Calu3 (cell line): ENCODE results near the gene CLTA. TPM values are rescaled to one million over a fixed set of nuclear protein-coding genes. Genes with fewer than 3 reads are reported as not detected.

Source experiments
- BruUV-seq: library from RNA; stranded (reverse); fragments of 400-500 nt; replicated peaks from 2 replicates; lab custom pipeline; 2021; lab: Mats Ljungman, UMichigan
- CTCF ChIA-PET: fragments of 300-600 bp; sonication (Branson Sonifier 250); formaldehyde crosslinking; loops from one replicate; lab custom pipeline; 2022; ENCODE audit warnings: antibody characterized with exemption; lab: Charles Lee
- DNase-seq: peaks from one replicate; pipeline ENCODE4 v3.0.0; 2022
- H3K27ac Mint-ChIP-seq: one replicate; pipeline ENCODE4 v1.8.0; 2022; ENCODE audit warnings: mixed read lengths; ENCODE audit not compliant: unreplicated experiment
- H3K27me3 Mint-ChIP-seq: one replicate; pipeline ENCODE4 v1.8.0; 2022; ENCODE audit warnings: mixed read lengths; ENCODE audit not compliant: unreplicated experiment
- H3K36me3 Mint-ChIP-seq: one replicate; pipeline ENCODE4 v1.8.0; 2022; ENCODE audit warnings: mild to moderate bottlenecking, moderate library complexity, mixed read lengths; ENCODE audit not compliant: insufficient read depth, unreplicated experiment
- H3K4me1 Mint-ChIP-seq: one replicate; pipeline ENCODE4 v1.8.0; 2022; ENCODE audit warnings: mild to moderate bottlenecking, low read depth, mixed read lengths; ENCODE audit not compliant: unreplicated experiment
- H3K4me3 Mint-ChIP-seq: one replicate; pipeline ENCODE4 v1.8.0; 2022; ENCODE audit warnings: mild to moderate bottlenecking, low read depth, moderate library complexity, mixed read lengths; ENCODE audit not compliant: unreplicated experiment
- H3K9me3 Mint-ChIP-seq: one replicate; pipeline ENCODE4 v1.8.0; 2022; ENCODE audit warnings: low read depth, mixed read lengths; ENCODE audit not compliant: unreplicated experiment
- CTCF ChIP-seq: fragments of 200-600 bp; IDR thresholded peaks from one replicate; pipeline ENCODE4 v1.8.0; 2022; ENCODE audit warnings: antibody characterized with exemption; ENCODE audit not compliant: unreplicated experiment
- intact Hi-C: fragments of 100-400 bp; cut with micrococcal nuclease; formaldehyde crosslinking; loops from one replicate; pipeline ENCODE4 v1.10.0; 2022; ENCODE audit not compliant: unreplicated experiment
- total RNA-seq: library from RNA; stranded (reverse); gene quantifications from 2 replicates; pipeline ENCODE4 v1.2.3, GENCODE V29; 2022

CLTA gene
- total RNA-seq, 1 experiment from 2014 or later = 85.5 TPM

GRCh38 chr9:36214571-36214970, 23.9 kb downstream of the CLTA start:
- Mint-ChIP-seq H3K9me3 (no peaks in the 10 kb centered on the region), H3K27ac (no peak overlapping the region), H3K36me3 (peaks cover 40% of the 10 kb centered on the region), H3K27me3 (no peaks in the 10 kb centered on the region), H3K4me1 (no peaks in the 10 kb centered on the region), H3K4me3 (no peak overlapping the region)
- no peak for TF ChIP-seq CTCF
- no TSS peak for BruUV-seq
- intact Hi-C loops = no loop called here
- CTCF ChIA-PET = no interaction called here
- DNase-seq = no peak

- CTCF ChIA-PET = no interaction called here
- H3K9me3 Mint-ChIP-seq = no peaks in the 10 kb centered on the region
- TF ChIP-seq CTCF = no peak
- no peaks in the 10 kb centered on the region for H3K4me1 Mint-ChIP-seq
- no TSS peak for BruUV-seq
- H3K4me3 Mint-ChIP-seq = no peak overlapping the region
- intact Hi-C loops = no loop called here
- H3K27me3 Mint-ChIP-seq = no peaks in the 10 kb centered on the region
- peaks cover 40% of the 10 kb centered on the region for H3K36me3 Mint-ChIP-seq
- H3K27ac Mint-ChIP-seq = no peak overlapping the region
- no peak for DNase-seq
Observed at GRCh38 chr9:36217256-36217968, 26.7 kb downstream of the CLTA start.

- H3K27ac Mint-ChIP-seq = no peak overlapping the region
- H3K36me3 Mint-ChIP-seq = peaks cover 44% of the 10 kb centered on the region
- no peak for TF ChIP-seq CTCF
- no peak for DNase-seq
- H3K4me3 Mint-ChIP-seq = no peak overlapping the region
- CTCF ChIA-PET = no interaction called here
- BruUV-seq = no TSS peak
- H3K9me3 Mint-ChIP-seq = no peaks in the 10 kb centered on the region
- no peaks in the 10 kb centered on the region for H3K27me3 Mint-ChIP-seq
- no peaks in the 10 kb centered on the region for H3K4me1 Mint-ChIP-seq
- intact Hi-C loops = no loop called here
Observed at GRCh38 chr9:36218011-36218410, 27.3 kb downstream of the CLTA start.

GRCh38 chr9:36218411-36218901, 27.7 kb downstream of the CLTA start:
- no TSS peak for BruUV-seq
- Mint-ChIP-seq H3K4me1 (no peaks in the 10 kb centered on the region), H3K27me3 (no peaks in the 10 kb centered on the region), H3K27ac (peak overlapping the region; percentile 23), H3K9me3 (no peaks in the 10 kb centered on the region), H3K4me3 (no peak overlapping the region), H3K36me3 (peaks cover 43% of the 10 kb centered on the region)
- DNase-seq = no peak
- intact Hi-C loops = no loop called here
- CTCF ChIA-PET = no interaction called here
- no peak for TF ChIP-seq CTCF
